Measurements from ENCODE around the gene CACNA1B.
"Not testable (repeated sequence)": the region's sequence is repeated elsewhere in the genome, so short reads cannot be mapped to it uniquely, and the experiment has no call there.

Gene CACNA1B

GRCh38 chr9:137866226-137867141, 11.1 kb upstream of the CACNA1B start:
- no peak for DNase-seq

GRCh38 chr9:137870432-137870831, 7.2 kb upstream of the CACNA1B start:
- DNase-seq: no peak

GRCh38 chr9:137872296-137872695, 5.3 kb upstream of the CACNA1B start:
- no peak for DNase-seq

GRCh38 chr9:137873408-137873807, 4.2 kb upstream of the CACNA1B start:
- DNase-seq: no peak

- DNase-seq: no peak
Observed at GRCh38 chr9:137873858-137874362, 3.7 kb upstream of the CACNA1B start.

GRCh38 chr9:137875354-137875753, 2.2 kb upstream of the CACNA1B start:
- no peak for DNase-seq

GRCh38 chr9:137875846-137876245, 1.7 kb upstream of the CACNA1B start:
- DNase-seq: no peak

- no peak for DNase-seq
Observed at GRCh38 chr9:137876269-137876668, 1.3 kb upstream of the CACNA1B start.

GRCh38 chr9:137876781-137877386, 698 bp upstream of the CACNA1B start:
- DNase-seq: no peak

GRCh38 chr9:137878146-137878941, 762 bp downstream of the CACNA1B start:
- DNase-seq: peak; percentile 40

GRCh38 chr9:137879052-137879451, 1.5 kb downstream of the CACNA1B start:
- DNase-seq: no peak

- no peak for DNase-seq
Observed at GRCh38 chr9:137879566-137880150, 2.1 kb downstream of the CACNA1B start.

- no peak for DNase-seq
Observed at GRCh38 chr9:137880160-137880975, 2.8 kb downstream of the CACNA1B start.

GRCh38 chr9:137880976-137881530, 3.5 kb downstream of the CACNA1B start:
- no peak for DNase-seq

- no peak for DNase-seq
Observed at GRCh38 chr9:137881591-137882505, 4.3 kb downstream of the CACNA1B start.

GRCh38 chr9:137882506-137882821, 4.9 kb downstream of the CACNA1B start:
- no peak for DNase-seq

GRCh38 chr9:137883977-137884376, 6.4 kb downstream of the CACNA1B start:
- not testable (repeated sequence) for DNase-seq

- DNase-seq: not testable (repeated sequence)
Observed at GRCh38 chr9:137884547-137884946, 7.0 kb downstream of the CACNA1B start.

GRCh38 chr9:137885121-137885520, 7.5 kb downstream of the CACNA1B start:
- DNase-seq: not testable (repeated sequence)

- not testable (repeated sequence) for DNase-seq
Observed at GRCh38 chr9:137888621-137889020, 11.0 kb downstream of the CACNA1B start.
